Mesothelial cell of epicardium (in vitro differentiated cells): ENCODE results near the gene TSPAN18. TPM values are rescaled to one million over a fixed set of nuclear protein-coding genes. Genes with fewer than 3 reads are reported as not detected.

ENCODE experiments used
- DNase-seq, 2 experiments: peaks; one replicate each; pipeline ENCODE4 v3.0.0; 2021; ENCODE audit warnings: low spot score in 2 of 2; ENCODE audit not compliant: unreplicated experiment in 2 of 2
- H3K27ac Mint-ChIP-seq: 2 replicates; pipeline ENCODE4 v1.8.0; 2021; ENCODE audit warnings: mixed read lengths
- H3K27me3 Mint-ChIP-seq: 2 replicates; pipeline ENCODE4 v1.8.0; 2021; ENCODE audit warnings: low read depth, mixed read lengths
- H3K36me3 Mint-ChIP-seq: 2 replicates; pipeline ENCODE4 v1.8.0; 2021; ENCODE audit warnings: mixed read lengths
- H3K4me1 Mint-ChIP-seq: 2 replicates; pipeline ENCODE4 v1.8.0; 2021; ENCODE audit warnings: mixed read lengths
- H3K4me3 Mint-ChIP-seq: 2 replicates; pipeline ENCODE4 v1.8.0; 2021; ENCODE audit warnings: mild to moderate bottlenecking, moderate library complexity, mixed read lengths
- H3K9me3 Mint-ChIP-seq: 2 replicates; pipeline ENCODE4 v1.8.0; 2021; ENCODE audit warnings: mixed read lengths
- total RNA-seq: library from RNA; stranded (reverse); gene quantifications from 3 replicates; pipeline ENCODE4 v1.2.1, GENCODE V29; 2021
- TF ChIP-seq, protein P1 (sequence below): fragments of 200-600 bp; sonication (generic); IDR thresholded peaks from one replicate; pipeline ENCODE4 v1.5.0; 2021; ENCODE audit warnings: antibody characterized with exemption; ENCODE audit not compliant: unreplicated experiment

TSPAN18 gene
- total RNA-seq, 1 donor from 2014 or later: 47.4 TPM

DNA sequence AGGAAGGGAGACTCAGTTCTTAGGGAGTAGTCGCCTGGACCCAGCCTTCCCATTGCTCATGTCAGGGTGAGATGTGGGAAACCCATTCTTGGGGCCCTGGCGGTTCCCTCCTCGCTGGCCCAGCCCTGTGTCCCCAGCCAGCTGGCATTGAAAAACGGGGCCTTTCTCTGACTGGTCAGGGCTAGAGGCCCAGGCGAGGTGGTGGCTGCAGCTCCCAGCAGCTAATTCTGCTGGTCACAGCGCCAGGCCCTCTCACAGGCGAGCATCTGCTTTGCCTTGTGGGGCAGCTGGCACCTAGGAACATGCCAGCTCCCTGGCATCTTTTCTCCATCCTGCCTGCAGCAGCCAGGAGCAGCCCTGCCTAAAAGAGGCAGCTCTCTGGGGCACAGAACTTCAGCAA, 20.1 kb downstream of the TSPAN18 start:
- no peak overlapping the region for H3K4me3 Mint-ChIP-seq
- TF ChIP-seq, protein P1, sequence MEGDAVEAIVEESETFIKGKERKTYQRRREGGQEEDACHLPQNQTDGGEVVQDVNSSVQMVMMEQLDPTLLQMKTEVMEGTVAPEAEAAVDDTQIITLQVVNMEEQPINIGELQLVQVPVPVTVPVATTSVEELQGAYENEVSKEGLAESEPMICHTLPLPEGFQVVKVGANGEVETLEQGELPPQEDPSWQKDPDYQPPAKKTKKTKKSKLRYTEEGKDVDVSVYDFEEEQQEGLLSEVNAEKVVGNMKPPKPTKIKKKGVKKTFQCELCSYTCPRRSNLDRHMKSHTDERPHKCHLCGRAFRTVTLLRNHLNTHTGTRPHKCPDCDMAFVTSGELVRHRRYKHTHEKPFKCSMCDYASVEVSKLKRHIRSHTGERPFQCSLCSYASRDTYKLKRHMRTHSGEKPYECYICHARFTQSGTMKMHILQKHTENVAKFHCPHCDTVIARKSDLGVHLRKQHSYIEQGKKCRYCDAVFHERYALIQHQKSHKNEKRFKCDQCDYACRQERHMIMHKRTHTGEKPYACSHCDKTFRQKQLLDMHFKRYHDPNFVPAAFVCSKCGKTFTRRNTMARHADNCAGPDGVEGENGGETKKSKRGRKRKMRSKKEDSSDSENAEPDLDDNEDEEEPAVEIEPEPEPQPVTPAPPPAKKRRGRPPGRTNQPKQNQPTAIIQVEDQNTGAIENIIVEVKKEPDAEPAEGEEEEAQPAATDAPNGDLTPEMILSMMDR: no peak
- H3K36me3 Mint-ChIP-seq: no peaks in the 10 kb centered on the region
- H3K27me3 Mint-ChIP-seq: no peaks in the 10 kb centered on the region
- H3K27ac Mint-ChIP-seq: no peak overlapping the region
- no peaks in the 10 kb centered on the region for H3K9me3 Mint-ChIP-seq
- H3K4me1 Mint-ChIP-seq: peaks cover 20% of the 10 kb centered on the region
- no peak for DNase-seq

GRCh38 chr11:44747316-44747715, 20.6 kb downstream of the TSPAN18 start:
- DNase-seq: no peak
- no peaks in the 10 kb centered on the region for H3K9me3 Mint-ChIP-seq
- H3K4me1 Mint-ChIP-seq: peaks cover 20% of the 10 kb centered on the region
- H3K36me3 Mint-ChIP-seq: no peaks in the 10 kb centered on the region
- no peak overlapping the region for H3K4me3 Mint-ChIP-seq
- H3K27me3 Mint-ChIP-seq: no peaks in the 10 kb centered on the region
- TF ChIP-seq, protein P1: no peak
- H3K27ac Mint-ChIP-seq: no peak overlapping the region

GRCh38 chr11:44747836-44748235, 21.1 kb downstream of the TSPAN18 start:
- H3K4me3 Mint-ChIP-seq: no peak overlapping the region
- peaks cover 19% of the 10 kb centered on the region for H3K4me1 Mint-ChIP-seq
- no peak overlapping the region for H3K27ac Mint-ChIP-seq
- TF ChIP-seq, protein P1: no peak
- DNase-seq: no peak
- peaks cover under 1% of the 10 kb centered on the region for H3K27me3 Mint-ChIP-seq
- no peaks in the 10 kb centered on the region for H3K9me3 Mint-ChIP-seq
- H3K36me3 Mint-ChIP-seq: no peaks in the 10 kb centered on the region

GRCh38 chr11:44748606-44749005, 21.8 kb downstream of the TSPAN18 start:
- TF ChIP-seq, protein P1: no peak
- no peak for DNase-seq
- Mint-ChIP-seq H3K9me3 (no peaks in the 10 kb centered on the region), H3K27me3 (peaks cover 5% of the 10 kb centered on the region), H3K4me3 (no peak overlapping the region), H3K27ac (no peak overlapping the region), H3K36me3 (no peaks in the 10 kb centered on the region), H3K4me1 (peaks cover 21% of the 10 kb centered on the region)

GRCh38 chr11:44749189-44749588, 22.4 kb downstream of the TSPAN18 start:
- Mint-ChIP-seq H3K27ac (no peak overlapping the region), H3K9me3 (no peaks in the 10 kb centered on the region), H3K36me3 (no peaks in the 10 kb centered on the region), H3K27me3 (peaks cover 8% of the 10 kb centered on the region), H3K4me3 (no peak overlapping the region), H3K4me1 (peaks cover 22% of the 10 kb centered on the region)
- no peak for DNase-seq
- TF ChIP-seq, protein P1: no peak
